ENCODE measurements around the gene MGAT5B.

Gene MGAT5B

DNA sequence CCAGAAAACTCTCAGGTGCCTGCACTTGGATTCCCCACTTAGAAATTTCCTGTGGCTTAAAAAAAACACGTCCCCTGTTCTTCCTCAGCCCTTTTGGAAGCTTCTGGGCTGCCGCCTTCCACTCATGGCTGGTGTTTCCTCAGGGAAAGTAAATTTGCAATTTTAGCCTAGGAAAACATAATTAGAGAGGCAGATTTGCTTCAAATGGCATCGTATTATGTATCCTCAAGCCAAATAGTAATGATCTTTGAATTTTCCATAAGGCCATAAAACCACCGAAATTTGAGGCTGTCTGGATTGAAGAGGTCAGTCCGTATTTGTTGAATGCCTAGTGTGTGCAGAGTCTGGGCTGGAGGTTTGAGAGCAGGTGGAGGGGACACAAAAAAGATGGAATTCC is 17.7 kb downstream of the MGAT5B start:
- WGBS, 2 experiments = 90 to 94% methylated on average over 5 of the region's 5 CpGs
- Histone ChIP-seq H3K27ac (ENCODE audit: insufficient read depth, low read depth, low read length, poor library complexity, severe bottlenecking) (no peak overlapping the region), H3K4me3 (ENCODE audit: insufficient read depth, low read depth, low read length) (no peak overlapping the region), H3K27me3 (ENCODE audit: control insufficient read depth, insufficient read depth, low read length, poor library complexity, severe bottlenecking) (no peaks in the 10 kb centered on the region), H3K36me3 (ENCODE audit: control insufficient read depth, insufficient read depth, low read length) (no peaks in the 10 kb centered on the region), H3K4me1 (ENCODE audit: control insufficient read depth, insufficient read depth, low read length) (no peaks in the 10 kb centered on the region), H3K9me3 (ENCODE audit: control insufficient read depth, low read length) (no peaks in the 10 kb centered on the region)

DNA sequence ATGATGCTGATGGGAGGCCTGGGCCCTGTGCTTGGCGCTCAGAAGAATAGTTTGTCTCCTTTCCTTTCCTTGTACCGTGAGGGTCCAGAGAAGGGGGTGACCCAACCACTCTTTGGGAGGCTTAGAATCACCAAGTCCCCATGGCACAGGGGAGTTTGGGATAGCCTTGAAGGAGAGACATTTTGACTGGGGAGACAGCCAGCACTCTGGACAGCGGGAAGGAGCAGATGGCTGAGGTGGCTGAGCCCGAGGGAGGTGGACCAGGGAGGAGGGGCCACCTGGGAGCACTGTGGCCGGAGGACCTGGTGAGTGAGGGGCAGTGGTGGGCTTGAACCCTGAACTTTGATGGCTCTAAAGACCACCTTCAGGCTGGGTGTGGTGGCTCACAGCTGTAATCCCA is 18.2 kb downstream of the MGAT5B start:
- H3K4me1 ChIP-seq (ENCODE audit: control insufficient read depth, insufficient read depth, low read length) = no peaks in the 10 kb centered on the region
- H3K9me3 ChIP-seq (ENCODE audit: control insufficient read depth, low read length) = no peaks in the 10 kb centered on the region
- no peak overlapping the region for H3K27ac ChIP-seq (ENCODE audit: insufficient read depth, low read depth, low read length, poor library complexity, severe bottlenecking)
- H3K27me3 ChIP-seq (ENCODE audit: control insufficient read depth, insufficient read depth, low read length, poor library complexity, severe bottlenecking) = no peaks in the 10 kb centered on the region
- no peak overlapping the region for H3K4me3 ChIP-seq (ENCODE audit: insufficient read depth, low read depth, low read length)
- H3K36me3 ChIP-seq (ENCODE audit: control insufficient read depth, insufficient read depth, low read length) = no peaks in the 10 kb centered on the region
- 85 to 88% methylated on average over 5 of the region's 5 CpGs for WGBS, 2 experiments

DNA sequence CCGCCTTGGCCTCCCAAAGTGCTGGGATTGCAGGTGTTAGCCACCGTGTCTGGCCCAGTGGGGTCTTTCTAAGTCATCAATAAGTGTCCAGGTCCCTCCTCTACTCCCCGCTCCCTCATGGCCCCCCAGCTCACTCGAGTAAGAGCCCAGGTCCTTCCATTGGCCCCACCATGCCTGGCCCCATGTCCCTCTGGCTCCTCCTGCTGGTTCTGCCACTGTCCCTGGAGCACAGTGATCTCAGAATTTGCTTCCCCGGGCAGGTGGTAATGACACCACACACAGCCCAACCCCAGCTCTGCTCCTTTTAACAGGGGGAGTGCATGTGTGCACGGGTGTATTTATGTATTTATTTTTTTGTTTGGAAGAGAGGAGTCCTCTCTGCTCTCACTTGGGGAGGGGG is 19.6 kb downstream of the MGAT5B start:
- Histone ChIP-seq H3K36me3 (ENCODE audit: control insufficient read depth, insufficient read depth, low read length) (no peaks in the 10 kb centered on the region), H3K4me1 (ENCODE audit: control insufficient read depth, insufficient read depth, low read length) (no peaks in the 10 kb centered on the region), H3K27ac (ENCODE audit: insufficient read depth, low read depth, low read length, poor library complexity, severe bottlenecking) (no peak overlapping the region), H3K27me3 (ENCODE audit: control insufficient read depth, insufficient read depth, low read length, poor library complexity, severe bottlenecking) (no peaks in the 10 kb centered on the region), H3K4me3 (ENCODE audit: insufficient read depth, low read depth, low read length) (no peak overlapping the region), H3K9me3 (ENCODE audit: control insufficient read depth, low read length) (no peaks in the 10 kb centered on the region)
- WGBS, 2 experiments = 86 to 92% methylated on average over 6 of the region's 6 CpGs

DNA sequence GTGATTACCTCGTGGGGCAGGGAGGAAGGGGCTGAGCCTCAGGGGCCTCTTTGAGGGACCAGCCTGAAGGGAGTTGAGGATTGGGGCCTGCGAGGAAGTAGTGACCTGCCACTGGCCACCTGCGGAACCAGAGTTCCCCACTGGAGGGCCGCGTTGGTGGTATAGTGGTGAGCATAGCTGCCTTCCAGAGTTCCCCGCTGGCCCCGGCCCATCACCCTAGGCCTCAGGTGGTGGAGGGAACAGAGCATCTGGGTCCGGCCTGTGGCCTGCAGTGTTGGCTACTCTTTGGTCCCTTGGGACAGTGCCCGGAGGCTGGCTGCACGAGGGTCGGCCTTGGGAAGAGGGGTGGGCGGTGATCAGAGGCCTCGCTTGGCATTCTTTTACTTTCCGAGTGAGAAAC is 20.5 kb downstream of the MGAT5B start:
- Histone ChIP-seq H3K4me3 (ENCODE audit: insufficient read depth, low read depth, low read length) (no peak overlapping the region), H3K27ac (ENCODE audit: insufficient read depth, low read depth, low read length, poor library complexity, severe bottlenecking) (no peak overlapping the region), H3K4me1 (ENCODE audit: control insufficient read depth, insufficient read depth, low read length) (peaks cover 3% of the 10 kb centered on the region), H3K36me3 (ENCODE audit: control insufficient read depth, insufficient read depth, low read length) (no peaks in the 10 kb centered on the region), H3K27me3 (ENCODE audit: control insufficient read depth, insufficient read depth, low read length, poor library complexity, severe bottlenecking) (no peaks in the 10 kb centered on the region), H3K9me3 (ENCODE audit: control insufficient read depth, low read length) (no peaks in the 10 kb centered on the region)
- 73 to 76% methylated on average over 14 of the region's 14 CpGs for WGBS, 2 experiments

DNA sequence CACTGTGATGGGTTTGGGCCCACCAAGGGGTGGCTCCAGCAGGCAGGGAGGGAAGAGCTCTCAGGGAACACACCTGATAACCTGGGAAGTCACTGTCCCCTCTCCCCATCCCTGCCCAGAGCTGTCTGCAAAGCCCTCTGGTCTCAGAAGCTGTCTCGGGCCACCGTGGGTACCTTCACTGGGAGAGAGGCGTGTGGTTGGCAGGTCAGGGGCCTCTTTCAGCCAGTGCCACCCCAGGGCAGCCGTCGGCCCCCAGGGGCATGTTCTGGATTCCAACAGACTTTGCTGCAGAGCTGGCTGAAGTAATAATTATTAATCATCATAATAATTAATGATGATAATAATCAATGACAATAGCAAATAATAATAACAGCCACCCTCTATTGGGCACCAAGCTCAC is 21.1 kb downstream of the MGAT5B start:
- no peak overlapping the region for H3K27ac ChIP-seq (ENCODE audit: insufficient read depth, low read depth, low read length, poor library complexity, severe bottlenecking)
- no peaks in the 10 kb centered on the region for H3K27me3 ChIP-seq (ENCODE audit: control insufficient read depth, insufficient read depth, low read length, poor library complexity, severe bottlenecking)
- H3K9me3 ChIP-seq (ENCODE audit: control insufficient read depth, low read length) = no peaks in the 10 kb centered on the region
- H3K4me3 ChIP-seq (ENCODE audit: insufficient read depth, low read depth, low read length) = no peak overlapping the region
- WGBS, 2 experiments = 94% methylated on average over 4 to 5 of the region's 5 CpGs
- no peaks in the 10 kb centered on the region for H3K36me3 ChIP-seq (ENCODE audit: control insufficient read depth, insufficient read depth, low read length)
- H3K4me1 ChIP-seq (ENCODE audit: control insufficient read depth, insufficient read depth, low read length) = peaks cover 6% of the 10 kb centered on the region

DNA sequence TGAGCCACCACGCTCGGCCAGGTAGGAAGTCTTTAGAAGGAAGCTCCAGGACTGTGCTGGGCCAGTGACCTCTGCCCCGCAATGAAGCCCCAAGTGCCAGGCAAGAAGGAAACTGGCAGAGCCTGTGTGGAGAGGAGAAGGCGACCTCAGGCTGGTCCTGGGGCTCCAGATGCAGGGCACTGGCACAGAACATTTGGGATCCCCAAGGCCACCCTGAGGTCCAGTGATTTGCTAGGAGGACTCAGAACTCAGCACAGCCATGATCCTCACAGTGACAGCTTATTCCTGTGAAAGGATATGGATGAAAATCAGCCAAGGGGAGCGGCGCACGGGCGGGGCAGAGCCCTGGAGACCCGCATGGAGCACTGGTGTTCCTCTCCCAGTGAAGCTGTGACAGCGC is 24.1 kb downstream of the MGAT5B start:
- H3K27me3 ChIP-seq (ENCODE audit: control insufficient read depth, insufficient read depth, low read length, poor library complexity, severe bottlenecking) = no peaks in the 10 kb centered on the region
- no peak overlapping the region for H3K27ac ChIP-seq (ENCODE audit: insufficient read depth, low read depth, low read length, poor library complexity, severe bottlenecking)
- H3K36me3 ChIP-seq (ENCODE audit: control insufficient read depth, insufficient read depth, low read length) = no peaks in the 10 kb centered on the region
- 95 to 97% methylated on average over 10 of the region's 10 CpGs for WGBS, 2 experiments
- H3K4me3 ChIP-seq (ENCODE audit: insufficient read depth, low read depth, low read length) = no peak overlapping the region
- H3K4me1 ChIP-seq (ENCODE audit: control insufficient read depth, insufficient read depth, low read length) = peaks cover 6% of the 10 kb centered on the region
- H3K9me3 ChIP-seq (ENCODE audit: control insufficient read depth, low read length) = no peaks in the 10 kb centered on the region

DNA sequence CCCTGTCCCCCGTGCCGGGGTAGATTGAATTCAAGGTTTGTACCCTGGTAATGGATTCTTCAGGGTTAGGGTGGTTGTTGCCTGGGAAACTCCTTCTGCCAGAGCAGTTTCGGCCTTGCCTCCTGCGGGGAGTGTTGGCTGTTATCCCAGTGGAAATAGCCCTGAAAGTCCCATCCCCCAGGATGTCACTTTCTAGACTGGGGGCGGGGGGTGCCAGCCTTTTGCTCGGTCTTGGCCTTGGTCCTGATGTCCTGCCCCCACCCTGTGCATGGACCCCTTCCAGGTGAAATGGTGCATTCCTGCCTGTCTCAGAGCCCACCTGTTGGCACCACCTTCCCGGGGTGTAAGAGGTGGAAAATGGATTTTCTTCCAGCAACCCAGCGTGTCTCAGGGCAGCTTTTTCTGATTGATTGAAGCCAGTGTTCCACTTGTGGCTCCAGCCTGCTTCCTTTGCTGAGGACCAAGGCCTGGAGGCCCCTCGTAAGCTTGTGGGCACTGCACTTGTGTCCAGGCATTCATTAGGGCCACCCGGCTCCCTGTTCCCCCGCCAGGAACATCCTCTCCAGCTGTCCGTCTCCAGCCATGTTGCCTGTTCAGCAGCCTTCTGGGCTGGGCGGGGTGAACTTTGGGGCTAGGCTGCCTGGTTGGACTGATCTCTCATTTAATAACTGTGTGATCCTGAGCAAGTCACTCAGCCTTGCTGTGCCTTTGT is 25.6 kb downstream of the MGAT5B start:
- Histone ChIP-seq H3K4me3 (ENCODE audit: insufficient read depth, low read depth, low read length) (no peak overlapping the region), H3K9me3 (ENCODE audit: control insufficient read depth, low read length) (no peaks in the 10 kb centered on the region), H3K27me3 (ENCODE audit: control insufficient read depth, insufficient read depth, low read length, poor library complexity, severe bottlenecking) (no peaks in the 10 kb centered on the region), H3K4me1 (ENCODE audit: control insufficient read depth, insufficient read depth, low read length) (peaks cover 6% of the 10 kb centered on the region), H3K27ac (ENCODE audit: insufficient read depth, low read depth, low read length, poor library complexity, severe bottlenecking) (no peak overlapping the region), H3K36me3 (ENCODE audit: control insufficient read depth, insufficient read depth, low read length) (no peaks in the 10 kb centered on the region)
- WGBS, 2 experiments = 85% methylated on average over 13 of the region's 13 CpGs

DNA sequence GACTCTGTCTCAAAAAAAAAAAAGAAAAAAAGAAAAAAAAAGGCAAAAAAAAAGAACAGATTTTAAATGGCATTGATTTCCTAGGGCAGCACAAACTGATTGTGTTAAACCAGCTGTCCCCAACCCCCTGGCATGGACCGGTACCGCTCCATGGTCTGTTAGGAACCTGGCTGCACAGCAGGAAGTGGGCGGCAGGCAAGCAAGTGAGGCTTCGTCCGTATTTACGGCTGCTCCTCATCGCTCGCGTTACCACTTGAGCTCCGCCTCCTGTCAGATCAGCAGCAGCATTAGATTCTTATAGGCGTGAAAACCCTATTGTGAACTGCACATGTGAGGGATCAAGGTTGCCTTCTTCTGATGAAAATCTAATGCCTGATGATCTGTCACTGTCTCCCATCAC is 26.6 kb downstream of the MGAT5B start:
- Histone ChIP-seq H3K36me3 (ENCODE audit: control insufficient read depth, insufficient read depth, low read length) (no peaks in the 10 kb centered on the region), H3K4me3 (ENCODE audit: insufficient read depth, low read depth, low read length) (no peak overlapping the region), H3K9me3 (ENCODE audit: control insufficient read depth, low read length) (no peaks in the 10 kb centered on the region), H3K4me1 (ENCODE audit: control insufficient read depth, insufficient read depth, low read length) (peaks cover 6% of the 10 kb centered on the region), H3K27me3 (ENCODE audit: control insufficient read depth, insufficient read depth, low read length, poor library complexity, severe bottlenecking) (no peaks in the 10 kb centered on the region), H3K27ac (ENCODE audit: insufficient read depth, low read depth, low read length, poor library complexity, severe bottlenecking) (no peak overlapping the region)
- 96 to 98% methylated on average over 11 of the region's 11 CpGs for WGBS, 2 experiments

DNA sequence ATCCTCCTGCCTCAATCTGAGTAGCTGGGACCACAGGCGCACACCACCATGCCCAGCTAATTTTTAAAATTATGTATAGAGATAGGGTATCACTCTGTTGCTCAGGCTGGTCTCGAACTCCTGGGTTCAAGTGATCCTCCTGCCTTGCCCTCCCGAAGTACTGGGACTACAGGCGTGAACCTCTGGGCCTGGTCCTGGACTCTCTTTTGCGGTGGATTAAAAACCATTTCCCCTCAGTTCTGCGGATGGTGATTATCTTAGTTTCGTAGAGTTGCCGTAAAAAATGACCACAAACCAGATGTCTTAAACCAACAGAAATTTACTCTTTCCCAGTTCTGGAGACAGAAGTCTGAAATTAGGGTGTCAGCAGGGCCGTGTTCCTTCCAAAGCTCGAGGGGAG is 28.8 kb downstream of the MGAT5B start:
- Histone ChIP-seq H3K27me3 (ENCODE audit: control insufficient read depth, insufficient read depth, low read length, poor library complexity, severe bottlenecking) (no peaks in the 10 kb centered on the region), H3K9me3 (ENCODE audit: control insufficient read depth, low read length) (no peaks in the 10 kb centered on the region), H3K27ac (ENCODE audit: insufficient read depth, low read depth, low read length, poor library complexity, severe bottlenecking) (no peak overlapping the region), H3K4me1 (ENCODE audit: control insufficient read depth, insufficient read depth, low read length) (peaks cover 6% of the 10 kb centered on the region), H3K4me3 (ENCODE audit: insufficient read depth, low read depth, low read length) (no peak overlapping the region), H3K36me3 (ENCODE audit: control insufficient read depth, insufficient read depth, low read length) (no peaks in the 10 kb centered on the region)
- 92% methylated on average over 10 of the region's 10 CpGs for WGBS, 2 experiments

DNA sequence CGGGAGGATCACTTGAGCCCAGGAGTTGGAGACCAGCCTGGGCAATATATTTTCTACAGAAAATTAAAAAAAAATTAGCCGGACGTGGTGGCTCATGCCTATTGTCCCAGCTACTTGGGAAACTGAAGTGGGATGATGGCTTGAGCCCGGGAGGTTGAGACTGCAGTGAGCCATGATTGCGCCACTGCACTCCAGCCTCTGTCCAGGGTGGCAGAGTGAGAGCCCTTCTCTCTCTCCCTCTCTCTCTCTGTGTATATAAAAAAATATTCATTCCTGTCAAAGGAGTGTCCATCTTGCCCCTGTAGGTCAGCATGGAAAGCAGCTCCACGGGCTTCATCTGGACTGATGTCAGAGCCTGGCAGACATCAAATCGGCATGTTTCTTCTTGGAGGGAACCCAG is 31.2 kb downstream of the MGAT5B start:
- H3K36me3 ChIP-seq (ENCODE audit: control insufficient read depth, insufficient read depth, low read length) = no peaks in the 10 kb centered on the region
- no peaks in the 10 kb centered on the region for H3K27me3 ChIP-seq (ENCODE audit: control insufficient read depth, insufficient read depth, low read length, poor library complexity, severe bottlenecking)
- no peak overlapping the region for H3K4me3 ChIP-seq (ENCODE audit: insufficient read depth, low read depth, low read length)
- H3K9me3 ChIP-seq (ENCODE audit: control insufficient read depth, low read length) = no peaks in the 10 kb centered on the region
- no peak overlapping the region for H3K27ac ChIP-seq (ENCODE audit: insufficient read depth, low read depth, low read length, poor library complexity, severe bottlenecking)
- WGBS, 2 experiments = 90 to 93% methylated on average over 7 of the region's 7 CpGs
- no peaks in the 10 kb centered on the region for H3K4me1 ChIP-seq (ENCODE audit: control insufficient read depth, insufficient read depth, low read length)

DNA sequence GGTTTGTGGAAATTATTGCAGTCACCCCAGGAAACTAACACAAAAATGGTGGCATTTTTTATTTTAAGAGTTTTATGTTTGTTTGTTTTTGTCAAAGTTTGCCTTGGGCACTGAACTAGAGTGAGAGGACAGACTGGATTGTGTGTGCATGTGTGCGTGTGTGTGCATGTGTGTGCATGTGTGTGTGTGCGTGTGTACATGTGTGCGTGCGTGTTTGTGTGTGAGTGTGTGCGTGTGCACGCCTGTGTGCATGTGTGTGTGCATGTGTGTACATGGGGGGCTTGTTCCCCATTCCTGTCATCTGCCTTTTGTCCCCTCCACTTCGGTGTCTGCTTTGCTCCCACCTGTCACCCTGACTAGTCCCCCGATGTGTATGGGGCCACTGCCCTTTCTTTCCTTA is 32.5 kb downstream of the MGAT5B start:
- H3K27ac ChIP-seq (ENCODE audit: insufficient read depth, low read depth, low read length, poor library complexity, severe bottlenecking) = no peak overlapping the region
- no peaks in the 10 kb centered on the region for H3K4me1 ChIP-seq (ENCODE audit: control insufficient read depth, insufficient read depth, low read length)
- 90 to 95% methylated on average over 8 of the region's 8 CpGs for WGBS, 2 experiments
- H3K4me3 ChIP-seq (ENCODE audit: insufficient read depth, low read depth, low read length) = no peak overlapping the region
- H3K36me3 ChIP-seq (ENCODE audit: control insufficient read depth, insufficient read depth, low read length) = no peaks in the 10 kb centered on the region
- H3K9me3 ChIP-seq (ENCODE audit: control insufficient read depth, low read length) = no peaks in the 10 kb centered on the region
- no peaks in the 10 kb centered on the region for H3K27me3 ChIP-seq (ENCODE audit: control insufficient read depth, insufficient read depth, low read length, poor library complexity, severe bottlenecking)

Measured in ectodermal cell (in vitro differentiated cells).